Fibroblast of the aortic adventitia (primary cell): ENCODE measurements around the gene MBD3. TPM values are rescaled to one million over a fixed set of nuclear protein-coding genes. Genes with fewer than 3 reads are reported as not detected.
"Not testable (repeated sequence)": the region's sequence is repeated elsewhere in the genome, so short reads cannot be mapped to it uniquely, and the experiment has no call there.

Experiments
- DNase-seq: peaks from one replicate; pipeline ENCODE4 v3.0.0-alpha.2; 2010; ENCODE audit warnings: low read depth
- H3K4me3 ChIP-seq: 2 replicates; pipeline ENCODE4 v1.5.1; 2011; ENCODE audit warnings: low read depth, mild to moderate bottlenecking, control low read depth, low read length, moderate library complexity
- CTCF ChIP-seq: IDR thresholded peaks from 2 replicates; pipeline ENCODE4 v1.5.1; 2011; ENCODE audit warnings: mild to moderate bottlenecking, low read length, control low read depth, inconsistent platforms; ENCODE audit not compliant: insufficient read depth
- total RNA-seq: library from RNA; depleted of rRNA; stranded (reverse); fragments of >200 nt; gene quantifications from 2 replicates; pipeline ENCODE4 v1.2.3, GENCODE V29; 2012; ENCODE audit warnings: low replicate concordance

The MBD3 gene
- total RNA-seq: 66.3 and 77.3 TPM in 2 replicates

GRCh38 chr19:1592755-1593500 lies at the start of gene MBD3:
MBD3 (minus strand) TSS chr19:1592865; CDS start chr19:1592631, 234 bp downstream.
- TF ChIP-seq CTCF: peak; percentile 9
- peak; percentile 92 for DNase-seq
- peak within 1 kb of the TSS; percentile 88 for H3K4me3 ChIP-seq

- DNase-seq, H3K4me3 ChIP-seq: not testable (repeated sequence)
Measured at GRCh38 chr19:1640893-1641448, 48.3 kb upstream of the MBD3 start.

DNA sequence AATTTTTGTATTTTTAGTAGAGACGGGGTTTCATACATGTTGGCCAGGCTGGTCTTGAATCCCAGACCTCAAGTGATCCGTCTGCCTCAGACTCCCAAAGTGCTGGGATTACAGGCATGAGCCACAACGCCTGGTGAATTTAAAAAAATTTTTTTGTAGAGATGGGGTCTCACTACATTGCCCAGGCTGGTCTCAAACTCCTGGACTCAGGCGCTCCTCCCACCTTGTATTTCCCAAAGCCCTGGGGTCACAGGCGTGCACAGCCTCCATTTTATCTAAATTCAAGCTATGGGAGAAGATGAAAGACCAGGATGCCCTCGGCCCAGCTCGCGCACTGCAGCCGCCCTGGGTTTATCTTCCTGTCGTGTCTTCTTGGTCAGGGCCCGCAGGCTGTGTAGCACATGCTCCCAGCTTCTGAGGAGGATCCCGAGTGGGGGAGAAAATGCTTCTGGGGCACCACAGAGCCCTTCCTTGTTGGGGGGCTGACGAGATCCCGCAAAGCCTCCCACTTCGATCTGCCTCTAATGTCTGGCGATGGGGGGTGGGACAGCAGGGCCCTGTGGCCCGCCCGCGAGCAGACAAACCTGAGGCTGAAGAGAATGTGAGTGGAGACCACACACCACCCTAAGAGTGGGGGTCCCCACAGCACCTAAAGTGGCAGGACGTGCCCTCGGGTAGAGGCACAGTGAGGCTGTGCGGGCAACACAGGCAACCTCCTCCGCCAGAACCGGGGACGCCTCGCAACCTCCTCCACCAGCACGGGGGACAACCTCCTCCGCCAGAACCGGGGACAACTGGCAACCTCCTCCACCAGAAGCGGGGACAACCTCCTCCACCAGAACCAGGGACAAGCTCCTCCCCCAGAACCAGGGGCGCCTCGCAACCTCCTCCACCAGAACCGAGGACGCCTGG lies 43.9 kb upstream of the MBD3 start:
- H3K4me3 ChIP-seq: no peak overlapping the region
- no peak for TF ChIP-seq CTCF
- no peak for DNase-seq

- no peak overlapping the region for H3K4me3 ChIP-seq
- TF ChIP-seq CTCF: no peak
- DNase-seq: no peak
Measured at GRCh38 chr19:1634938-1635243, 42.2 kb upstream of the MBD3 start.

DNA sequence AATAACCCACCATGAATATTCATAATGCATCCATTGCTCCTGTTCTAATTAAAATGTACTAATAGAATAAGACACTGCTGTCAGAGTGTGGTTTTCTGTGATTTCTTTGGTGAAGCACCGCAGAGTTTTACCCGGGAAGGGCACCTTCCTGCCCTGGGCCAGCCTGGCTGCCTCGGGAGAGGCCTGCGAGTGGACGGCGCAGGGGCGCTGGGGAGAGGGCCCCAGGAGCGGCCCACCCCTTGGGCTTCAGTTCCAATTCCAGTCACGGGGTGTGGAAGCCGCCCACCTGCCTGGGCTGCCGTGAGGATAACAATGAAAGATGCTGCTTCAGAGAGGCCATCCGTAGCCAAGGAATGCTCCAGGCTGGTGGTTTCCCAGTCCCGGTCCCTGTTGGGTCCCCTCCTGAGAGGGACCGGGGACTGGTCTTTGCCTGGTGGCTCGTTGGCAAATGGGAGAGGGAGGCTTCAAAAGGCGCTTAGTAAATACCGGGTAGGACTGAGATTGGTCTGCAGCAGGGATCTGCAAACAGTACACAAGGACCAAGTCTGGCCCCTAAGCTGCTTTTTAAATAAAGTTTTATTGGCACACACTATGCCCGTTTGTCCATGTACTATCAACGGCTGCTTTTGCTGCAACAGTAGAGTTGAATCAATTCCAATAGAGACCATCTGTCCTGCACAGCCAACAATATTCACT lies 41.7 kb upstream of the MBD3 start:
- DNase-seq: no peak
- no peak for TF ChIP-seq CTCF
- H3K4me3 ChIP-seq: no peak overlapping the region

GRCh38 chr19:1633269-1633826 lies 40.7 kb upstream of the MBD3 start:
- H3K4me3 ChIP-seq: no peak overlapping the region
- TF ChIP-seq CTCF: no peak
- no peak for DNase-seq
